Thyroid gland (tissue), 4 donors: ENCODE measurements around the gene CDADC1. TPM values are rescaled to one million over a fixed set of nuclear protein-coding genes. Genes with fewer than 3 reads are reported as not detected.
"Not testable (repeated sequence)": the region's sequence is repeated elsewhere in the genome, so short reads cannot be mapped to it uniquely, and the experiment has no call there.

Experiments
- DNase-seq, 2 donors: peaks; one replicate each; pipeline ENCODE4 v3.0.0-alpha.2; 2019
- H3K27ac ChIP-seq, 3 donors: fragments of 200-600 bp; sonication (generic); 1 replicate in 2 of 3; 2 replicates in 1 of 3; pipeline ENCODE4 v1.5.1; 2016 to 2019; ENCODE audit warnings: mild to moderate bottlenecking in 1 of 3, moderate library complexity in 1 of 3
- H3K27me3 ChIP-seq: fragments of 200-600 bp; sonication (generic); one replicate; pipeline ENCODE4 v1.5.1; 2019
- H3K36me3 ChIP-seq, 2 donors: fragments of 200-600 bp; sonication (generic); one replicate each; pipeline ENCODE4 v1.5.1; 2016 to 2019
- H3K4me1 ChIP-seq, 2 donors: fragments of 200-600 bp; sonication (generic); one replicate each; pipeline ENCODE4 v1.5.1; 2017 to 2019
- H3K4me3 ChIP-seq, 3 donors: fragments of 200-600 bp; sonication (generic); replicated peaks in 1 of 3; 1 replicate in 2 of 3; 2 replicates in 1 of 3; pipeline ENCODE4 v1.5.1; 2016; ENCODE audit warnings: mild to moderate bottlenecking in 1 of 3
- H3K9me3 ChIP-seq: fragments of 200-600 bp; sonication (generic); one replicate; pipeline ENCODE4 v1.5.1; 2017
- POLR2A ChIP-seq, 2 donors: fragments of 450-650 bp; IDR thresholded peaks; one replicate each; pipeline ENCODE4 v1.6.1; 2017; ENCODE audit warnings: antibody characterized with exemption in 2 of 2, mild to moderate bottlenecking in 2 of 2, moderate library complexity in 1 of 2
- WGBS, 2 donors: methylation state at CpG; one replicate each; pipeline ENCODE4 v1.1.5; 2017; 5-methylcytosine and 5-hydroxymethylcytosine counted together
- intact Hi-C: fragments of 100-400 bp; cut with DNase I; formaldehyde crosslinking; loops from one replicate; pipeline ENCODE4 v1.15.1; 2023
- total RNA-seq, 4 donors: library from RNA; depleted of rRNA; stranded (reverse); fragments of >200 nt; gene quantifications; one replicate each; pipeline ENCODE4 v1.2.3, GENCODE V29; 2016
- TF ChIP-seq, protein P1 (sequence below), 6 experiments: fragments of 200-600 bp in 3 of 6; fragments of 450-650 bp in 3 of 6; sonication (generic) in 3 of 6; IDR thresholded peaks; one replicate each; pipeline ENCODE4 v1.5.1; 2016 to 2019; ENCODE audit warnings: antibody characterized with exemption in 6 of 6, mild to moderate bottlenecking in 2 of 6, inconsistent platforms in 1 of 6, moderate library complexity in 1 of 6

Gene CDADC1
- total RNA-seq, 4 donors from 2014 or later: 14.0 to 75.9 (median 18.7) TPM

- Histone ChIP-seq H3K9me3 (no peaks in the 10 kb centered on the region), H3K4me3 (no peak overlapping the region), H3K4me1 (no peaks in the 10 kb centered on the region), H3K36me3 (no peaks in the 10 kb centered on the region), H3K27ac (no peak overlapping the region), H3K27me3 (no peaks in the 10 kb centered on the region)
- no peak for TF ChIP-seq POLR2A (IDR thresholded peaks at IDR 0.05)
- TF ChIP-seq, protein P1, sequence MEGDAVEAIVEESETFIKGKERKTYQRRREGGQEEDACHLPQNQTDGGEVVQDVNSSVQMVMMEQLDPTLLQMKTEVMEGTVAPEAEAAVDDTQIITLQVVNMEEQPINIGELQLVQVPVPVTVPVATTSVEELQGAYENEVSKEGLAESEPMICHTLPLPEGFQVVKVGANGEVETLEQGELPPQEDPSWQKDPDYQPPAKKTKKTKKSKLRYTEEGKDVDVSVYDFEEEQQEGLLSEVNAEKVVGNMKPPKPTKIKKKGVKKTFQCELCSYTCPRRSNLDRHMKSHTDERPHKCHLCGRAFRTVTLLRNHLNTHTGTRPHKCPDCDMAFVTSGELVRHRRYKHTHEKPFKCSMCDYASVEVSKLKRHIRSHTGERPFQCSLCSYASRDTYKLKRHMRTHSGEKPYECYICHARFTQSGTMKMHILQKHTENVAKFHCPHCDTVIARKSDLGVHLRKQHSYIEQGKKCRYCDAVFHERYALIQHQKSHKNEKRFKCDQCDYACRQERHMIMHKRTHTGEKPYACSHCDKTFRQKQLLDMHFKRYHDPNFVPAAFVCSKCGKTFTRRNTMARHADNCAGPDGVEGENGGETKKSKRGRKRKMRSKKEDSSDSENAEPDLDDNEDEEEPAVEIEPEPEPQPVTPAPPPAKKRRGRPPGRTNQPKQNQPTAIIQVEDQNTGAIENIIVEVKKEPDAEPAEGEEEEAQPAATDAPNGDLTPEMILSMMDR (IDR thresholded peaks at IDR 0.05): no peak
- intact Hi-C loops: no loop called here
- 94 to 97% methylated on average over 2 of the region's 2 CpGs for WGBS, 2 donors
- no peak for DNase-seq
Observed at GRCh38 chr13:49320975-49321374, 73.2 kb downstream of the CDADC1 start.

- Histone ChIP-seq H3K4me1 (peaks cover 0 to 5% of the 10 kb centered on the region in 2 donors), H3K27me3 (no peaks in the 10 kb centered on the region), H3K4me3 (no peak overlapping the region), H3K27ac (no peak overlapping the region), H3K9me3 (no peaks in the 10 kb centered on the region), H3K36me3 (no peaks in the 10 kb centered on the region)
- WGBS, 2 donors: 100% methylated on average over 2 of the region's 2 CpGs
- no peak for DNase-seq
- intact Hi-C loops: no loop called here
- TF ChIP-seq POLR2A (IDR thresholded peaks at IDR 0.05): no peak
- TF ChIP-seq, protein P1 (IDR thresholded peaks at IDR 0.05): no peak
Observed at GRCh38 chr13:49322702-49323101, 75.0 kb downstream of the CDADC1 start.

GRCh38 chr13:49323344-49323743, 75.6 kb downstream of the CDADC1 start:
- no peaks in the 10 kb centered on the region for H3K27me3 ChIP-seq
- H3K36me3 ChIP-seq: no peaks in the 10 kb centered on the region
- no peaks in the 10 kb centered on the region for H3K9me3 ChIP-seq
- intact Hi-C loops: no loop called here
- H3K4me3 ChIP-seq: no peak overlapping the region
- H3K4me1 ChIP-seq: peaks cover 0 to 5% of the 10 kb centered on the region in 2 donors
- TF ChIP-seq POLR2A (IDR thresholded peaks at IDR 0.05): no peak
- TF ChIP-seq, protein P1 (IDR thresholded peaks at IDR 0.05): no peak
- 93 to 96% methylated on average over 7 of the region's 7 CpGs for WGBS, 2 donors
- H3K27ac ChIP-seq: no peak overlapping the region
- no peak for DNase-seq

DNA sequence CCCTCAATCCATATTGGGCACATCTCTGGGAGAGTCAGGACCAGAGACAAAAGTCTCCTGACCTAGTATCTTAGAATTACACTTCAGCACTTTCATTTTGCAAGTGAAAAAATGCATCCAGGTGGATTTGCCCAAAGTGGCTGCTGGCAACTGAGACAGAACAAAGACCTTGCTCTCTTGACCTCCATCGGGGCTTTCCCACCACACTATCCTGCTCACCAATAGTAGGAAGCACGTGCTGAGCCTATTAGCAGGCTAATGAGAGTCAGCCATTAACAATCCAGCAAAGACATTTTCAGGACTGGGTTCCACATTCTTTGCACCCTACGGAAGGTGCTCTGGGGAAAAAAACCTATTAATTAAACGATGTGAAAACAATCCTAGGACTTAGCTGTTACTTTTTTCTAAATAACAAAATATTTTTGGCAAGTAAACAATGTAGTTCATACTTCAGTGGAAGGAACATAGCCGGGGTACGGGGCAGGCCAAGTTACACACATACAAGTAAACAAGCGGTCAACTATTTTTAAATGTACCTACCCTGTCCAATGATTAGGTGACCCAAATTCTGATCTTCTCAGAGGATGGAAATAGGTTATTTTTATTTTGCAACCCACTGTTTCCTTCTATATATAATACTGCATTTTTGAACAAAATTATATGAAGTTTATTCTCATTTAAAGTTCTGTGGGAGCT, 78.6 kb downstream of the CDADC1 start:
- intact Hi-C loops: no loop called here
- H3K4me3 ChIP-seq: no peak overlapping the region
- no peak for TF ChIP-seq POLR2A (IDR thresholded peaks at IDR 0.05)
- TF ChIP-seq, protein P1 (IDR thresholded peaks at IDR 0.05): no peak
- no peaks in the 10 kb centered on the region for H3K9me3 ChIP-seq
- 80 to 90% methylated on average over 7 of the region's 7 CpGs for WGBS, 2 donors
- no peaks in the 10 kb centered on the region for H3K27me3 ChIP-seq
- no peaks in the 10 kb centered on the region for H3K36me3 ChIP-seq
- H3K4me1 ChIP-seq: peaks cover 0 to 5% of the 10 kb centered on the region in 2 donors
- no peak overlapping the region for H3K27ac ChIP-seq
- no peak for DNase-seq

GRCh38 chr13:49327145-49327544, 79.4 kb downstream of the CDADC1 start:
- H3K27ac ChIP-seq, H3K9me3 ChIP-seq, H3K27me3 ChIP-seq, H3K4me1 ChIP-seq, H3K36me3 ChIP-seq, H3K4me3 ChIP-seq, intact Hi-C loops: not testable (repeated sequence)
- WGBS, 2 donors: 64 to 80% methylated on average over 3 of the region's 3 CpGs
- peak in 1 of 2 donors; percentile 49 for DNase-seq
